Heart left ventricle (tissue), 13 donors: ENCODE data around the gene IP6K2.

Source experiments
- POLR2A ChIP-seq, 2 donors: fragments of 450-650 bp; IDR thresholded peaks; one replicate each; pipeline ENCODE4 v1.6.1; 2017; ENCODE audit warnings: antibody characterized with exemption in 2 of 2, mild to moderate bottlenecking in 2 of 2, moderate library complexity in 2 of 2
- TF ChIP-seq, protein P1 (sequence below), 12 donors: fragments of 200-600 bp; sonication (generic) in 4 of 12; IDR thresholded peaks; one replicate each; pipeline versions ENCODE4 v1.5.0 to v1.8.0; 2018 to 2022; ENCODE audit warnings: antibody characterized with exemption in 12 of 12, mild to moderate bottlenecking in 5 of 12
- donor health status: ischemic (EF 13 %, LVEDD 7.1; RV severe dilation, severe dysfunction).
- donor health status: DM: no; HTN: yes; CAD: no.
- donor health status: DM: no; HTN: no; CAD: no.
- donor health status: ischemic (EF 25% LVEDD 6.9; RV normal size, moderate dysfunction).
- donor health status: ischemic (EF 25% LVEDD 5.7; RV mildly dilated, moderate dysfunction).
- donor health status: ischemic (EF 35%, LVEDD 5.7; RV mildly dilated, moderate dysfunction).
- donor health status: nonischemic (EF 11% LVEDD 7.7; RV severe dilation, severe dysfunction).
- donor health status: DM: yes; HTN: yes; CAD: no.
- donor health status: PGD.
- donor health status: ischemic (EF 29% LVEDD 5.4; RV normal size, mild dysfunction).
- donor health status: nonischemic (EF 23%, LVEDD 6.1; RV moderate dilation, normal function).

DNA sequence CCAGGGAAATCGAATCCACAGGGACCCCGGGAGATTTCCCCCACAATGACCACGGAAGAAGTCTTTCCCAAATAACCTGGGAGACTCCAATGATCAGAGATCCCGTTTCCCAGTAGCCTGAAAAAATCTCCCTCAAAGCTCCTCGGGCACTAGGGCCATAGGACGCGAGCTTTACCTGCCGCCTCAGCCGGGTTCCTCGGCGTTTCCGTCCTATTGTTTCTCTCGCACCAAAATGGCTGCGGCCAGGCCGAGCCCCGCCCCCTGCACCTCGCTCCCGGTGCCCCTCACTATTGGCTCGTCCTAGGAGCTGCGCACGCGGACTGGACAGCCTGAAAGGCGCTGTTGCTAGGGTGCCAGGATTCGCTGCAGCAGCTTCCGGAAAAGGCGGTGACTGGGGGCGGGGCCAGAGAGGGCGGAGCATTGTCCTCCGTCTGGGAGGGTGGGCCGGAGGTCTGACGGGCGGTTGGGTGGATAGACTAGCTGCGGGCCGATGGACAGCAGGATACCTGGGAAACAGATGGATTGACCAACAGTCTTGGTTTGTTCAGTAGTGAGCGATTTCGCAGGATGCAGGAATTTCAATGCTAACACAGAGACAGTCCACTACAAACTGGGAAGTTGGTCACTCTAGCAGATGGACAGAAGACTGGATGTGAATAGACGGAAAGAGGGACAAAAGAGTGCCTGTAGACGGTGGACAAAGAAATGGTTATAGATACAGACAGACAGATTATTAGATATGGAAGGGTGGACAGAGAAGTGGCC is at the start of gene IP6K2:
- TF ChIP-seq, protein P1, sequence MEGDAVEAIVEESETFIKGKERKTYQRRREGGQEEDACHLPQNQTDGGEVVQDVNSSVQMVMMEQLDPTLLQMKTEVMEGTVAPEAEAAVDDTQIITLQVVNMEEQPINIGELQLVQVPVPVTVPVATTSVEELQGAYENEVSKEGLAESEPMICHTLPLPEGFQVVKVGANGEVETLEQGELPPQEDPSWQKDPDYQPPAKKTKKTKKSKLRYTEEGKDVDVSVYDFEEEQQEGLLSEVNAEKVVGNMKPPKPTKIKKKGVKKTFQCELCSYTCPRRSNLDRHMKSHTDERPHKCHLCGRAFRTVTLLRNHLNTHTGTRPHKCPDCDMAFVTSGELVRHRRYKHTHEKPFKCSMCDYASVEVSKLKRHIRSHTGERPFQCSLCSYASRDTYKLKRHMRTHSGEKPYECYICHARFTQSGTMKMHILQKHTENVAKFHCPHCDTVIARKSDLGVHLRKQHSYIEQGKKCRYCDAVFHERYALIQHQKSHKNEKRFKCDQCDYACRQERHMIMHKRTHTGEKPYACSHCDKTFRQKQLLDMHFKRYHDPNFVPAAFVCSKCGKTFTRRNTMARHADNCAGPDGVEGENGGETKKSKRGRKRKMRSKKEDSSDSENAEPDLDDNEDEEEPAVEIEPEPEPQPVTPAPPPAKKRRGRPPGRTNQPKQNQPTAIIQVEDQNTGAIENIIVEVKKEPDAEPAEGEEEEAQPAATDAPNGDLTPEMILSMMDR (IDR thresholded peaks at IDR 0.05), result peak in 1 of 12 donors; percentile 23
- TF ChIP-seq POLR2A (IDR thresholded peaks at IDR 0.05), result peak in 1 of 2 donors; percentile 90
